ENCODE data around the gene LAD1.
A peak's percentile ranks its signal among the peaks of the same experiment; 100 is the strongest.

The LAD1 gene

GRCh38 chr1:201366696-201367095, 32.4 kb downstream of the LAD1 start:
- no peak for TF ChIP-seq CTCF (conservative IDR thresholded peaks at IDR 0.05; ENCODE audit: low read length)
- no peak overlapping the region for H3K4me3 ChIP-seq (ENCODE audit: low read length)
- DNase-seq (ENCODE audit: low read depth) = no peak

- H3K4me3 ChIP-seq (ENCODE audit: low read length) = no peak overlapping the region
- TF ChIP-seq CTCF (conservative IDR thresholded peaks at IDR 0.05; ENCODE audit: low read length) = no peak
- DNase-seq (ENCODE audit: low read depth) = no peak
These were observed 33.9 kb downstream of the LAD1 start for GRCh38 chr1:201365251-201365650.

GRCh38 chr1:201364808-201365105, 34.4 kb downstream of the LAD1 start:
- no peak overlapping the region for H3K4me3 ChIP-seq (ENCODE audit: low read length)
- DNase-seq (ENCODE audit: low read depth) = no peak
- TF ChIP-seq CTCF (conservative IDR thresholded peaks at IDR 0.05; ENCODE audit: low read length) = no peak

- no peak for TF ChIP-seq CTCF (conservative IDR thresholded peaks at IDR 0.05; ENCODE audit: low read length)
- no peak for DNase-seq (ENCODE audit: low read depth)
- H3K4me3 ChIP-seq (ENCODE audit: low read length) = no peak overlapping the region
These were observed 35.7 kb downstream of the LAD1 start for GRCh38 chr1:201363467-201363866.

- TF ChIP-seq CTCF (conservative IDR thresholded peaks at IDR 0.05; ENCODE audit: low read length) = no peak
- no peak overlapping the region for H3K4me3 ChIP-seq (ENCODE audit: low read length)
- no peak for DNase-seq (ENCODE audit: low read depth)
These were observed 36.2 kb downstream of the LAD1 start for GRCh38 chr1:201362906-201363305.

GRCh38 chr1:201361652-201362504, 37.2 kb downstream of the LAD1 start:
- no peak overlapping the region for H3K4me3 ChIP-seq (ENCODE audit: low read length)
- DNase-seq (ENCODE audit: low read depth) = peak; percentile 25
- peak; percentile 81 for TF ChIP-seq CTCF (conservative IDR thresholded peaks at IDR 0.05; ENCODE audit: low read length)

- no peak overlapping the region for H3K4me3 ChIP-seq (ENCODE audit: low read length)
- TF ChIP-seq CTCF (conservative IDR thresholded peaks at IDR 0.05; ENCODE audit: low read length) = no peak
- no peak for DNase-seq (ENCODE audit: low read depth)
These were observed 38.0 kb downstream of the LAD1 start for GRCh38 chr1:201360901-201361651.
